A549 (cell line): ENCODE results near the gene FOLR1.

Experiments used
- CEBPB ChIP-seq, 2 experiments: fragments of >200 bp in 1 of 2; sonication (Bioruptor Twin) in 1 of 2; formaldehyde crosslinking in 1 of 2; IDR thresholded peaks; 2 replicates each; pipeline ENCODE4 v1.6.1; 2012 to 2016
- FOXS1 ChIP-seq: fragments of 250-450 bp; sonication (Bioruptor Pico); IDR thresholded peaks from 2 replicates; pipeline ENCODE4 v1.5.0; 2020; ENCODE audit warnings: mild to moderate bottlenecking, moderate library complexity
- POLR2A ChIP-seq: IDR thresholded peaks from 2 replicates; pipeline ENCODE4 v1.6.1; 2012; ENCODE audit warnings: mild to moderate bottlenecking, low read length
- TF ChIP-seq, protein P1 (sequence below): fragments of >200 bp; sonication (Bioruptor Twin); formaldehyde crosslinking; IDR thresholded peaks from 3 replicates; pipeline ENCODE4 v1.5.1; 2016

GRCh38 chr11:72243173-72244059, 51.5 kb downstream of the FOLR1 start:
- no peak for TF ChIP-seq CEBPB (IDR thresholded peaks at IDR 0.05)
- TF ChIP-seq, protein P1, sequence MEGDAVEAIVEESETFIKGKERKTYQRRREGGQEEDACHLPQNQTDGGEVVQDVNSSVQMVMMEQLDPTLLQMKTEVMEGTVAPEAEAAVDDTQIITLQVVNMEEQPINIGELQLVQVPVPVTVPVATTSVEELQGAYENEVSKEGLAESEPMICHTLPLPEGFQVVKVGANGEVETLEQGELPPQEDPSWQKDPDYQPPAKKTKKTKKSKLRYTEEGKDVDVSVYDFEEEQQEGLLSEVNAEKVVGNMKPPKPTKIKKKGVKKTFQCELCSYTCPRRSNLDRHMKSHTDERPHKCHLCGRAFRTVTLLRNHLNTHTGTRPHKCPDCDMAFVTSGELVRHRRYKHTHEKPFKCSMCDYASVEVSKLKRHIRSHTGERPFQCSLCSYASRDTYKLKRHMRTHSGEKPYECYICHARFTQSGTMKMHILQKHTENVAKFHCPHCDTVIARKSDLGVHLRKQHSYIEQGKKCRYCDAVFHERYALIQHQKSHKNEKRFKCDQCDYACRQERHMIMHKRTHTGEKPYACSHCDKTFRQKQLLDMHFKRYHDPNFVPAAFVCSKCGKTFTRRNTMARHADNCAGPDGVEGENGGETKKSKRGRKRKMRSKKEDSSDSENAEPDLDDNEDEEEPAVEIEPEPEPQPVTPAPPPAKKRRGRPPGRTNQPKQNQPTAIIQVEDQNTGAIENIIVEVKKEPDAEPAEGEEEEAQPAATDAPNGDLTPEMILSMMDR, result no peak
- TF ChIP-seq POLR2A, result no peak
- TF ChIP-seq FOXS1 (CRISPR knock-in tag), result no peak
